Keratinocyte (primary cell): Measurements from ENCODE around the gene MTNR1B. TPM values are rescaled to one million over a fixed set of nuclear protein-coding genes. Genes with fewer than 3 reads are reported as not detected.

ENCODE experiments used
- DNase-seq: peaks from one replicate; pipeline ENCODE4 v3.0.0-alpha.2; 2011; ENCODE audit warnings: low read depth, missing footprints, low spot score
- FAIRE-seq: peaks from 2 replicates; lab custom pipeline; 2011; peaks lifted over from hg19 to GRCh38; lab: Jason Lieb, UNC
- H2AFZ ChIP-seq: 2 replicates; pipeline ENCODE4 v1.6.0; 2012; ENCODE audit warnings: low read length, control low read depth, inconsistent platforms; ENCODE audit not compliant: control insufficient read depth
- H3K27ac ChIP-seq: 2 replicates; pipeline ENCODE4 v1.5.1; 2011; ENCODE audit warnings: low read length; ENCODE audit not compliant: control insufficient read depth, insufficient read depth
- H3K27me3 ChIP-seq: 3 replicates; pipeline ENCODE4 v1.6.0; 2011; ENCODE audit warnings: low read length; ENCODE audit not compliant: control insufficient read depth, insufficient read depth; ENCODE audit errors: extremely low read depth
- H3K36me3 ChIP-seq, 2 experiments: 2 replicates in 1 of 2; 3 replicates in 1 of 2; pipeline ENCODE4 v1.5.1; 2011; ENCODE audit warnings: low read length in 2 of 2, mild to moderate bottlenecking in 1 of 2; ENCODE audit not compliant: control insufficient read depth in 2 of 2, insufficient read depth in 2 of 2; ENCODE audit errors: extremely low read depth in 1 of 2
- H3K4me1 ChIP-seq: 3 replicates; pipeline ENCODE4 v1.5.1; 2011; ENCODE audit warnings: low read length; ENCODE audit not compliant: control insufficient read depth, insufficient read depth; ENCODE audit errors: extremely low read depth
- H3K4me2 ChIP-seq: 3 replicates; pipeline ENCODE4 v1.6.0; 2011; ENCODE audit warnings: low read depth, low read length; ENCODE audit not compliant: control insufficient read depth, insufficient read depth; ENCODE audit errors: extremely low read depth
- H3K4me3 ChIP-seq, 3 experiments: fragments of 200-600 bp in 1 of 3; sonication (generic) in 1 of 3; 2 replicates in 2 of 3; 3 replicates in 1 of 3; pipeline ENCODE4 v1.5.1; 2011 to 2016; ENCODE audit warnings: low read length in 3 of 3, mild to moderate bottlenecking in 3 of 3, control low read depth in 2 of 3, inconsistent platforms in 1 of 3, low read depth in 1 of 3, mixed read lengths in 1 of 3, mixed run types in 1 of 3, moderate library complexity in 1 of 3; ENCODE audit not compliant: control insufficient read depth in 2 of 3, insufficient read depth in 2 of 3; ENCODE audit errors: extremely low read depth in 1 of 3
- H3K79me2 ChIP-seq: 2 replicates; pipeline ENCODE4 v1.6.0; 2012; ENCODE audit warnings: low read length; ENCODE audit not compliant: control insufficient read depth, insufficient read depth
- H3K9ac ChIP-seq: 3 replicates; pipeline ENCODE4 v1.6.0; 2011; ENCODE audit warnings: low read length; ENCODE audit not compliant: control insufficient read depth, insufficient read depth; ENCODE audit errors: extremely low read depth
- H3K9me1 ChIP-seq: 3 replicates; pipeline ENCODE4 v1.6.0; 2011; ENCODE audit warnings: low read length; ENCODE audit not compliant: control insufficient read depth, insufficient read depth; ENCODE audit errors: extremely low read depth
- H3K9me3 ChIP-seq: 2 replicates; pipeline ENCODE4 v1.5.1; 2012; ENCODE audit warnings: low read depth, low read length; ENCODE audit not compliant: control insufficient read depth
- H4K20me1 ChIP-seq: 3 replicates; pipeline ENCODE4 v1.6.0; 2011; ENCODE audit warnings: low read length; ENCODE audit not compliant: control insufficient read depth, insufficient read depth; ENCODE audit errors: extremely low read depth
- CTCF ChIP-seq, 3 experiments: IDR thresholded peaks in 1 of 3; conservative IDR thresholded peaks in 1 of 3; optimal IDR thresholded peaks in 1 of 3; 2 replicates in 2 of 3; 3 replicates in 1 of 3; pipeline versions ENCODE3 to v1.5.1; 2011; ENCODE audit warnings: low read length in 3 of 3, mild to moderate bottlenecking in 3 of 3, moderate library complexity in 2 of 3, control low read depth in 1 of 3, inconsistent platforms in 1 of 3; ENCODE audit not compliant: insufficient read depth in 2 of 3; ENCODE audit errors: extremely low read depth in 1 of 3
- EZH2 ChIP-seq: IDR thresholded peaks from one replicate; pipeline ENCODE4 v1.6.1; 2012; ENCODE audit warnings: inconsistent platforms, mild to moderate bottlenecking, low read length, moderate library complexity
- dilution Hi-C: fragments of 300-500 bp; cut with MboI; formaldehyde crosslinking; loops from one replicate; pipeline ENCODE4 v1.7.0; 2020; ENCODE audit warnings: low sequenced_read_pairs; ENCODE audit not compliant: extremely low pct_ligation_motif_present
- polyA plus RNA-seq, 5 experiments: library from polyadenylated mRNA; depleted of rRNA in 3 of 5; stranded (reverse) in 3 of 5; stranded (forward) in 1 of 5; unstranded in 1 of 5; fragments of >200 nt; gene quantifications; 1 replicate in 1 of 5; 2 replicates in 3 of 5; 3 replicates in 1 of 5; pipeline versions ENCODE4 v1.2.1 to v1.2.3, GENCODE V29; 2011 to 2012; ENCODE audit warnings: missing spikeins in 2 of 5, low read depth in 1 of 5, low replicate concordance in 1 of 5

Gene MTNR1B
- polyA plus RNA-seq, 1 donor (not counting 4 experiments of a cell fraction or from before 2014, with no cell fraction given) = not detected

GRCh38 chr11:92976681-92977080 lies 7.2 kb downstream of the MTNR1B start:
- Histone ChIP-seq H3K9ac (no peak overlapping the region), H4K20me1 (no peaks in the 10 kb centered on the region), H3K9me1 (no peaks in the 10 kb centered on the region), H3K79me2 (no peaks in the 10 kb centered on the region), H3K4me3 (no peak overlapping the region), H3K9me3 (no peaks in the 10 kb centered on the region), H3K27ac (no peak overlapping the region), H2AFZ (no peak overlapping the region), H3K36me3 (no peaks in the 10 kb centered on the region), H3K4me2 (no peak overlapping the region), H3K4me1 (peaks cover 15% of the 10 kb centered on the region), H3K27me3 (peaks cover 8% of the 10 kb centered on the region)
- DNase-seq = no peak
- FAIRE-seq = no peak
- dilution Hi-C loops = no loop called here
- TF ChIP-seq CTCF (optimal IDR thresholded peaks at IDR 0.05 in 1 of 3, IDR thresholded peaks at IDR 0.05 in 1 of 3, conservative IDR thresholded peaks at IDR 0.05 in 1 of 3; ENCODE audit: extremely low read depth in 1 of 3, insufficient read depth in 2 of 3, low read length in 3 of 3) = no peak
- TF ChIP-seq EZH2 = no peak

DNA sequence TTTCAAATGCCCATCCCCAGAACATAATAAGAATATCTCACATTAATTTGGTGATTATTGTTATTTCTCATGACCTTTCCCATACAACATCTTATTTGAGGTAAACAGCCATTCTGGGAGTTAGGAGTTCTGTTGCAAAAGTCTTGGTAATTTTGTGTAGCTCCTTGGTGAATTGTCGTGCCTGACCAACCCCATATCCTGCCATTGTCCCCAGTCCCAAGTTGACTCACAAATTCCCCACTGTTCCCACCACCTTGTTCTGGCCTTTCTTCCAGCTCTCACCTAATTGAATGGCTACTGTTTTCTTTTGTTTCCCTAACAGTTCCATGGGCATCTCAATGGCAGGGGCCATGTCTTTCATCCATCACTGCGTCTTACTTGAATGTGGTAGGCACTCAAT lies 8.0 kb downstream of the MTNR1B start:
- dilution Hi-C loops = no loop called here
- peaks cover 8% of the 10 kb centered on the region for H3K27me3 ChIP-seq
- TF ChIP-seq CTCF (optimal IDR thresholded peaks at IDR 0.05 in 1 of 3, IDR thresholded peaks at IDR 0.05 in 1 of 3, conservative IDR thresholded peaks at IDR 0.05 in 1 of 3; ENCODE audit: extremely low read depth in 1 of 3, insufficient read depth in 2 of 3, low read length in 3 of 3) = no peak
- no peak for TF ChIP-seq EZH2
- no peaks in the 10 kb centered on the region for H3K36me3 ChIP-seq
- H3K27ac ChIP-seq = no peak overlapping the region
- no peaks in the 10 kb centered on the region for H4K20me1 ChIP-seq
- H3K9ac ChIP-seq = no peak overlapping the region
- peaks cover 15% of the 10 kb centered on the region for H3K4me1 ChIP-seq
- no peak overlapping the region for H3K4me3 ChIP-seq
- FAIRE-seq = no peak
- no peak overlapping the region for H2AFZ ChIP-seq
- no peaks in the 10 kb centered on the region for H3K9me1 ChIP-seq
- DNase-seq = no peak
- H3K4me2 ChIP-seq = no peak overlapping the region
- H3K9me3 ChIP-seq = no peaks in the 10 kb centered on the region
- H3K79me2 ChIP-seq = no peaks in the 10 kb centered on the region
